Loucy (cell line): ENCODE measurements around the gene PPP1R27.

Source experiments
- EZH2phosphoT487 ChIP-seq: fragments of 200-600 bp; IDR thresholded peaks from 2 replicates; pipeline ENCODE4 v1.6.1; 2018; ENCODE audit warnings: antibody characterized with exemption, mild to moderate bottlenecking, moderate library complexity, borderline replicate concordance
- TF ChIP-seq, protein P1 (sequence below): fragments of 200-600 bp; sonication (generic); conservative IDR thresholded peaks from 2 replicates; pipeline ENCODE4 v1.5.1; 2014; ENCODE audit warnings: mild to moderate bottlenecking, antibody characterized with exemption, low read length

DNA sequence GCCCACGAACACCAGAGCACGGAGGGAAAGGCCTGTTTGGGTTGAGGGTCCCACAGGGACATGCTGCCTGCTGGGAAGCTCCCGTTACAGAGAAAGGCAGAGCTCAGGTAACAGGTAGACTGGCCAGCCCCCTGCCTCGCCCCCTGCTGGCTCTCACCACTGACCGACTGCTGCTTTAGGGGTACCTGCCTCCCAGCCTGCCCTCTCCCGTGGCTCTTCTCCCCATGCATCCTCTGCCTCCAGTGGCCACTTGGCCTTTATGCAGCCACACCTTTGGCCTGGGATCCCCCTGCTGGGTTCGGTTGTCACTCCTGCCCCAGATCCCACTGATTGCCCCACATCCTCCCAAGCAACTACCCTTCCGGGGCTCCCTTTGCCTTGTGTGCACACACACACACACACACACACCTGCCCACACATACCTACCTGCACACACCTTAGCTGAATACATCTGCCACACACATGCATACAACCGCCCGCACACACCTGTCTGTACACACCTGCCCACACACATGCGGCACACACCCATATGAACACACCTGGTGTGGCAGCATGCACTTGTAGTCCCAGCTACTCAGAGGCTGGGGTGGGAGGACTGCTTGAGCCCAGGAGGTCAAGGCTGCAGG lies 8.9 kb downstream of the PPP1R27 start:
- TF ChIP-seq, protein P1, sequence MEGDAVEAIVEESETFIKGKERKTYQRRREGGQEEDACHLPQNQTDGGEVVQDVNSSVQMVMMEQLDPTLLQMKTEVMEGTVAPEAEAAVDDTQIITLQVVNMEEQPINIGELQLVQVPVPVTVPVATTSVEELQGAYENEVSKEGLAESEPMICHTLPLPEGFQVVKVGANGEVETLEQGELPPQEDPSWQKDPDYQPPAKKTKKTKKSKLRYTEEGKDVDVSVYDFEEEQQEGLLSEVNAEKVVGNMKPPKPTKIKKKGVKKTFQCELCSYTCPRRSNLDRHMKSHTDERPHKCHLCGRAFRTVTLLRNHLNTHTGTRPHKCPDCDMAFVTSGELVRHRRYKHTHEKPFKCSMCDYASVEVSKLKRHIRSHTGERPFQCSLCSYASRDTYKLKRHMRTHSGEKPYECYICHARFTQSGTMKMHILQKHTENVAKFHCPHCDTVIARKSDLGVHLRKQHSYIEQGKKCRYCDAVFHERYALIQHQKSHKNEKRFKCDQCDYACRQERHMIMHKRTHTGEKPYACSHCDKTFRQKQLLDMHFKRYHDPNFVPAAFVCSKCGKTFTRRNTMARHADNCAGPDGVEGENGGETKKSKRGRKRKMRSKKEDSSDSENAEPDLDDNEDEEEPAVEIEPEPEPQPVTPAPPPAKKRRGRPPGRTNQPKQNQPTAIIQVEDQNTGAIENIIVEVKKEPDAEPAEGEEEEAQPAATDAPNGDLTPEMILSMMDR = no peak; the same call in 1 of the 2 replicates
- no peak for TF ChIP-seq EZH2phosphoT487
